IgD-negative memory B cell (primary cell): ENCODE data around the gene KIAA0825. TPM values are rescaled to one million over a fixed set of nuclear protein-coding genes. Genes with fewer than 3 reads are reported as not detected.

Source experiments
- H3K27ac Mint-ChIP-seq, 3 donors: one replicate each; pipeline ENCODE4 v1.8.0; 2020 to 2022; ENCODE audit warnings: mild to moderate bottlenecking in 3 of 3, mixed read lengths in 3 of 3, moderate library complexity in 1 of 3
- H3K27me3 Mint-ChIP-seq: one replicate; pipeline ENCODE4 v1.8.0; 2021; ENCODE audit warnings: mixed read lengths
- H3K36me3 Mint-ChIP-seq: one replicate; pipeline ENCODE4 v1.8.0; 2020; ENCODE audit warnings: mild to moderate bottlenecking, mixed read lengths
- H3K4me1 Mint-ChIP-seq, 3 donors: one replicate each; pipeline ENCODE4 v1.8.0; 2020 to 2022; ENCODE audit warnings: mixed read lengths in 3 of 3, mild to moderate bottlenecking in 1 of 3
- H3K4me3 Mint-ChIP-seq, 4 donors: one replicate each; pipeline ENCODE4 v1.8.0; 2020 to 2022; ENCODE audit warnings: mild to moderate bottlenecking in 4 of 4, mixed read lengths in 4 of 4, moderate library complexity in 3 of 4
- H3K9me3 Mint-ChIP-seq, 3 donors: one replicate each; pipeline ENCODE4 v1.8.0; 2020 to 2021; ENCODE audit warnings: mixed read lengths in 3 of 3, mild to moderate bottlenecking in 1 of 3
- polyA plus RNA-seq: library from polyadenylated mRNA; unstranded; fragments of 300-500 nt; fragmentation: Illumina TruSeq; gene quantifications from one replicate; pipeline ENCODE4 v1.2.3, GENCODE V29; 2021

Gene KIAA0825
- polyA plus RNA-seq, 1 donor from 2014 or later: 0.84 TPM

GRCh38 chr5:94409440-94409839, 209.0 kb downstream of the KIAA0825 start:
- no peak overlapping the region for H3K27ac Mint-ChIP-seq
- peaks cover 0 to 4% (median 2%) of the 10 kb centered on the region in 3 donors for H3K9me3 Mint-ChIP-seq
- peaks cover 4% of the 10 kb centered on the region for H3K36me3 Mint-ChIP-seq
- no peaks in the 10 kb centered on the region for H3K27me3 Mint-ChIP-seq
- no peak overlapping the region for H3K4me3 Mint-ChIP-seq
- H3K4me1 Mint-ChIP-seq: no peaks in the 10 kb centered on the region

GRCh38 chr5:94407023-94407422, 211.4 kb downstream of the KIAA0825 start:
- peaks cover 4% of the 10 kb centered on the region for H3K36me3 Mint-ChIP-seq
- H3K9me3 Mint-ChIP-seq: peaks cover 0 to 4% (median 0%) of the 10 kb centered on the region in 3 donors
- H3K4me3 Mint-ChIP-seq: no peak overlapping the region
- H3K27me3 Mint-ChIP-seq: no peaks in the 10 kb centered on the region
- no peaks in the 10 kb centered on the region for H3K4me1 Mint-ChIP-seq
- no peak overlapping the region for H3K27ac Mint-ChIP-seq

DNA sequence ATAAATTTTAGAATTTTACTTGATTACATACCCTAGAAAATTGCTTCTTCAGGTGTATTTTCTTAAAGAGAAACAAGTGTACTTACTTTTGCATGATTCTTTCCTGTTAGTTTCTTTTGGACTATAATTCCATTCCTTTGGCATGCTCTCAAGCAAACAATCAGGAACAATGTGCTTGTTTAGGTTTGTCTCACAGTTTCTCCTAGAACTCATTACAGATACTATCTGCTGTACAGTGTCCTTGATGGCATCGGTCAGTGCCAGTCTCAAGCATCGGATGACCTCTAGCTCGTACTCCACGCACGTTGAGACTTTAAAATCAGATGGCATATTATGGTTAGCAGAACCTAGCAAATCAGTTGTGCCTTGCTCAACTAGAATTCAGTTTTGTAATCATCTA, 214.9 kb downstream of the KIAA0825 start:
- no peaks in the 10 kb centered on the region for H3K27me3 Mint-ChIP-seq
- no peak overlapping the region for H3K4me3 Mint-ChIP-seq
- no peaks in the 10 kb centered on the region for H3K9me3 Mint-ChIP-seq
- peaks cover 4% of the 10 kb centered on the region for H3K36me3 Mint-ChIP-seq
- H3K4me1 Mint-ChIP-seq: no peaks in the 10 kb centered on the region
- no peak overlapping the region for H3K27ac Mint-ChIP-seq

DNA sequence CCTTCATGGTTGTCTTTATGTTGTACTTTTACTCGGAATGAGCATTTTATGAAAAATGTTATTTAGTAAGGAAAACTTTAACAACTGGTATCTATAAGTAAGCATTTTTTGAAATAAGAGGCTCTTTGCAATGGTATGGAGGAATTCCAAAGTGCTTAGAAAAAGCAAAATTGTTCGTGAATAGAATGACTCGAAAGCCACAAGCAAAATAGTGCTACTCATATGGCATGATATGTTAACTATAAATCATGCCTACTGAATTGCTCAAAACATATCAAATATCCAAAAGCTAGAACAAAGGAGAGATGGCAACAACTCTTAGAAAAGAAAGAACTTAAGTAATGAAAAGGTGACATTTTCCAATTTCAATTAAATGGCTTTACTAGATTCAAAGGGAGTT, 216.3 kb downstream of the KIAA0825 start:
- peaks cover 1% of the 10 kb centered on the region for H3K36me3 Mint-ChIP-seq
- no peak overlapping the region for H3K27ac Mint-ChIP-seq
- H3K9me3 Mint-ChIP-seq: no peaks in the 10 kb centered on the region
- H3K4me3 Mint-ChIP-seq: no peak overlapping the region
- no peaks in the 10 kb centered on the region for H3K27me3 Mint-ChIP-seq
- no peaks in the 10 kb centered on the region for H3K4me1 Mint-ChIP-seq

GRCh38 chr5:94397508-94397907, 220.9 kb downstream of the KIAA0825 start:
- H3K36me3 Mint-ChIP-seq: peaks cover 3% of the 10 kb centered on the region
- no peak overlapping the region for H3K4me3 Mint-ChIP-seq
- H3K4me1 Mint-ChIP-seq: no peaks in the 10 kb centered on the region
- H3K27me3 Mint-ChIP-seq: no peaks in the 10 kb centered on the region
- H3K9me3 Mint-ChIP-seq: no peaks in the 10 kb centered on the region
- no peak overlapping the region for H3K27ac Mint-ChIP-seq

GRCh38 chr5:94396687-94397086, 221.7 kb downstream of the KIAA0825 start:
- H3K27ac Mint-ChIP-seq: no peak overlapping the region
- H3K36me3 Mint-ChIP-seq: peaks cover 3% of the 10 kb centered on the region
- H3K4me3 Mint-ChIP-seq: no peak overlapping the region
- H3K9me3 Mint-ChIP-seq: no peaks in the 10 kb centered on the region
- H3K27me3 Mint-ChIP-seq: no peaks in the 10 kb centered on the region
- H3K4me1 Mint-ChIP-seq: no peaks in the 10 kb centered on the region

DNA sequence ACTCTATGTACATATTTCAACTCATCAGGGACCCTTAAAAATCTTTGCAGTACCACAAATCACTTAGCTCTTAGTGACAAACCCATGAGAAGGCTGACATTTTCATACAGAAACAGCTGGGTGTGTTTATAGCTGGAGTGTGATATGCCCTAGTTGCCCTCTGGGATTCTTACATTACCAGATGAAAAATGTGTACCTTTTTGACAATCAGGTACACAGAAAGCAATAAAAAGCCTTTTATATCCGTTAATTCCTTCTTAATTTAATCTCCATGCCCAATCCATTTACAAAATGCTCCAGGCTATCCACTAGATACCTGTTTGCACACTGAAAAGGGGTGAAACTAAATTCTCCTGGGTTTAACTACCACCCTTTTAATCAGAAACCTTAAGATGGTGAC, 222.9 kb downstream of the KIAA0825 start:
- no peaks in the 10 kb centered on the region for H3K27me3 Mint-ChIP-seq
- no peaks in the 10 kb centered on the region for H3K9me3 Mint-ChIP-seq
- H3K36me3 Mint-ChIP-seq: peaks cover 3% of the 10 kb centered on the region
- H3K4me3 Mint-ChIP-seq: no peak overlapping the region
- H3K4me1 Mint-ChIP-seq: no peaks in the 10 kb centered on the region
- no peak overlapping the region for H3K27ac Mint-ChIP-seq

DNA sequence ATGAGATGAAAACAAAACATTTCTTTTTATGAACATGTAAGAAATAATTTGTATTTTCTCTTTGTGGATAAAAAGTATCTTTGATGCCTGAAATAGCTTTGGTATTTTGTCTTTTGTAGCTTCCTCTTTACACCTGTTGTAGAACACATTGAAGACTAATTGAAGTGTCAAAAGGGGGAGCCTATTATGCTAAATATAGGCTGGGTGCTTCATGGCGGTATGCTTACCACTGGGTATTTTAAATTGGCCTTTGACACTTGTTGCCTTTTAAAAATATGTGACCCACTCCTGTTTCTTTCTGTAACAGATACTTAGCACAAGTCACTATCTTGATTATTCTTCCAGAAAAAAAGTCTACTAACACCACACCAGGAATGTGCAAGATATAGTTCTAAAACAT, 226.4 kb downstream of the KIAA0825 start:
- Mint-ChIP-seq H3K36me3 (peaks cover 3% of the 10 kb centered on the region), H3K9me3 (no peaks in the 10 kb centered on the region), H3K4me3 (no peak overlapping the region), H3K27ac (no peak overlapping the region), H3K4me1 (no peaks in the 10 kb centered on the region), H3K27me3 (no peaks in the 10 kb centered on the region)

DNA sequence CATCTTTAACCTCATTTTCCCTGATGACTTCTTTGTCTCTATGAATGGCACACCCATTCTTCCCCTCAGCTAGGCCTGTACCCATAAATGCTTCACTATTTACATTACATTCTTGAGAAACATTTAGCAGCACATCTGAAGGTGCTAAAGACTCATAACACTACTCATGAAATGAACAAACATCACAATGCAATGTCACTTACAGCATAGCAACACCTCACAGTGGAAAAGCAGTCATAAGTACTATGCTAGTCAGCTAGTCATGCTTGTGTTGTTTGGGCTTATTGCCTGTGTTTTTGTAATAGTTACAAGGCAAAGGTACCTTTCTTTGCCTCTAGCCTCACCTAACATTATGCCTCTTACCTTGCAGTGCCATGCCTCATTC, 228.9 kb downstream of the KIAA0825 start:
- Mint-ChIP-seq H3K4me1 (no peaks in the 10 kb centered on the region), H3K36me3 (no peaks in the 10 kb centered on the region), H3K27me3 (no peaks in the 10 kb centered on the region), H3K4me3 (no peak overlapping the region), H3K9me3 (no peaks in the 10 kb centered on the region), H3K27ac (no peak overlapping the region)

GRCh38 chr5:94388773-94389514, 229.5 kb downstream of the KIAA0825 start:
- Mint-ChIP-seq H3K4me1 (no peaks in the 10 kb centered on the region), H3K9me3 (no peaks in the 10 kb centered on the region), H3K27ac (no peak overlapping the region), H3K36me3 (no peaks in the 10 kb centered on the region), H3K4me3 (no peak overlapping the region), H3K27me3 (no peaks in the 10 kb centered on the region)

DNA sequence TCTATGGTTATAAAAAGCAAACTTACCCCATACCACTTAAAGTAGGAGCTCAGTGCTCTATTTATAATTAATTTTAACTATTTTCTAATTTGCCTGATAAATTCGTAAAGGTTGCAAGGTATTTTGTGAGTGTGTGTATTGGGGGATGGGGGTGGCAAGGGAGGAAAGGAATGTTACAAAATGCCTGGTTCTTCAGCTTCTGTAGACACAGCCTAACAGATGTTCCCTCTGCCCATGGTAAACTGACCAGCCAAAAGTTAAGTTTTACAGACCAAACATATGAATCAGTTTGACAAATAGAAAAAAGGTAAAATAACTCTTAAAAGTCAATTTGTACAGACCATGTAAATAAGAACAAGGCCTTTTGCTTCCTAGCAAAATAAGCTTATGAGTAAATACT, 232.6 kb downstream of the KIAA0825 start:
- Mint-ChIP-seq H3K4me3 (no peak overlapping the region), H3K27ac (no peak overlapping the region), H3K36me3 (peaks cover 8% of the 10 kb centered on the region), H3K27me3 (no peaks in the 10 kb centered on the region), H3K4me1 (no peaks in the 10 kb centered on the region), H3K9me3 (no peaks in the 10 kb centered on the region)

GRCh38 chr5:94378062-94378461, 240.3 kb downstream of the KIAA0825 start:
- peaks cover 0 to 2% (median 0%) of the 10 kb centered on the region in 3 donors for H3K9me3 Mint-ChIP-seq
- H3K4me1 Mint-ChIP-seq: no peaks in the 10 kb centered on the region
- H3K27me3 Mint-ChIP-seq: no peaks in the 10 kb centered on the region
- H3K4me3 Mint-ChIP-seq: no peak overlapping the region
- H3K27ac Mint-ChIP-seq: no peak overlapping the region
- H3K36me3 Mint-ChIP-seq: peaks cover 10% of the 10 kb centered on the region

DNA sequence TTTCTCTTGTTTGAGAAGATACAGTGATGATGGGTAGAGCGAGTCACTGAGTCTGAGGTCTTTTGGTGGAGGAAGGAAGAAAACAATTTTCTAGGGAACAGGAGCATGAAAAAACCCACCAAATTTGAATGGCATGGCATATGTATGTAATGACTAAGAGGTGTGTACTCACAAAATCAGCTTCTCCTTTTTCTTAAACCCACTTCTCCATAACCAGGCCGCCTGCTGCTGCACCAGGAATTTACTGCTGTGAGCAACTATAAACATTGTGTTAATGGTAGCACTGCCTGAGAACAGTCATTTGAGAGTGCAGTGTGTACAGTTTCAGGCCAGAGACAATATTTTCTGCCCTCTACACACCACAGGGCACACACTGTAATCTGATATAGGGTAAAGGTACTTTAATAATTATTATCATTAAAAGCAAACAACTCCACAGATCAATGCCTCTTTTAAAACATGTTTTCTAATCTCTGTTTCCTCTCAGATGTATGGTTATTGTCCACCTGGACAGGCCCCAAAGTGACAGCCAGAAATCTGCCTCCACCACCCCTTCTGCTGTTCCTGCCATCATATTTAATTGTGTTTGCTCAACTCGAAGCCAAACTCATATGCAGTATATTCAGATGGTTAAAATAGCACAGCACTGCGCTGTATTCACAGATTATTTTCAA, 241.6 kb downstream of the KIAA0825 start:
- Mint-ChIP-seq H3K4me3 (no peak overlapping the region), H3K27me3 (no peaks in the 10 kb centered on the region), H3K36me3 (peaks cover 4% of the 10 kb centered on the region), H3K4me1 (no peaks in the 10 kb centered on the region), H3K9me3 (peaks cover 0 to 2% (median 0%) of the 10 kb centered on the region in 3 donors), H3K27ac (no peak overlapping the region)

GRCh38 chr5:94375801-94376200, 242.6 kb downstream of the KIAA0825 start:
- peaks cover 0 to 2% (median 0%) of the 10 kb centered on the region in 3 donors for H3K9me3 Mint-ChIP-seq
- H3K4me3 Mint-ChIP-seq: no peak overlapping the region
- no peaks in the 10 kb centered on the region for H3K4me1 Mint-ChIP-seq
- peaks cover 2% of the 10 kb centered on the region for H3K36me3 Mint-ChIP-seq
- H3K27me3 Mint-ChIP-seq: no peaks in the 10 kb centered on the region
- no peak overlapping the region for H3K27ac Mint-ChIP-seq

- Mint-ChIP-seq H3K4me3 (no peak overlapping the region), H3K4me1 (no peaks in the 10 kb centered on the region), H3K27ac (no peak overlapping the region), H3K36me3 (peaks cover under 1% of the 10 kb centered on the region), H3K27me3 (no peaks in the 10 kb centered on the region), H3K9me3 (peaks cover 0 to 2% (median 0%) of the 10 kb centered on the region in 3 donors)
Measured at GRCh38 chr5:94374336-94374735, 244.1 kb downstream of the KIAA0825 start.

GRCh38 chr5:94367900-94368299, 250.5 kb downstream of the KIAA0825 start:
- Mint-ChIP-seq H3K9me3 (peaks cover 0 to 2% (median 0%) of the 10 kb centered on the region in 3 donors), H3K27ac (no peak overlapping the region), H3K27me3 (no peaks in the 10 kb centered on the region), H3K4me3 (no peak overlapping the region), H3K4me1 (no peaks in the 10 kb centered on the region), H3K36me3 (peaks cover 5% of the 10 kb centered on the region)
